KOPT-K1 (cell line): ENCODE results near the gene KIF21B.

Source experiments
- H3K27ac ChIP-seq: fragments of 200-600 bp; sonication (generic); 2 replicates; pipeline ENCODE4 v1.5.1; 2016; ENCODE audit warnings: antibody characterized with exemption, mild to moderate bottlenecking, low read depth, low read length; ENCODE audit not compliant: poor library complexity, severe bottlenecking
- H3K36me3 ChIP-seq: fragments of 200-600 bp; sonication (generic); 2 replicates; pipeline ENCODE4 v1.5.1; 2017; ENCODE audit warnings: antibody characterized with exemption, mild to moderate bottlenecking, low read length, moderate library complexity; ENCODE audit not compliant: insufficient read depth
- H3K9me3 ChIP-seq: fragments of 200-600 bp; sonication (generic); 2 replicates; pipeline ENCODE4 v1.5.1; 2017; ENCODE audit warnings: antibody characterized with exemption, low read length, mild to moderate bottlenecking; ENCODE audit not compliant: insufficient read depth, poor library complexity, severe bottlenecking

KIF21B gene

GRCh38 chr1:201059401-201059800, 35.9 kb upstream of the KIF21B start:
- Histone ChIP-seq H3K27ac (no peak overlapping the region), H3K36me3 (no peaks in the 10 kb centered on the region)

GRCh38 chr1:201054091-201054543, 30.6 kb upstream of the KIF21B start:
- Histone ChIP-seq H3K27ac (no peak overlapping the region), H3K9me3 (no peaks in the 10 kb centered on the region), H3K36me3 (no peaks in the 10 kb centered on the region)

More at GRCh38 chr1:201059401-201059800, 35.9 kb upstream of the KIF21B start:
- H3K9me3 ChIP-seq, result no peaks in the 10 kb centered on the region

- H3K9me3 ChIP-seq, result no peaks in the 10 kb centered on the region
- H3K27ac ChIP-seq, result no peak overlapping the region
- no peaks in the 10 kb centered on the region for H3K36me3 ChIP-seq
These were observed 29.8 kb upstream of the KIF21B start for GRCh38 chr1:201053155-201053860.

GRCh38 chr1:201051399-201051798, 27.9 kb upstream of the KIF21B start:
- no peaks in the 10 kb centered on the region for H3K9me3 ChIP-seq
- H3K27ac ChIP-seq, result no peak overlapping the region
- no peaks in the 10 kb centered on the region for H3K36me3 ChIP-seq

GRCh38 chr1:201050515-201051277, 27.2 kb upstream of the KIF21B start:
- Histone ChIP-seq H3K27ac (no peak overlapping the region), H3K9me3 (no peaks in the 10 kb centered on the region)

GRCh38 chr1:201049248-201049831, 25.8 kb upstream of the KIF21B start:
- Histone ChIP-seq H3K27ac (no peak overlapping the region), H3K36me3 (no peaks in the 10 kb centered on the region), H3K9me3 (no peaks in the 10 kb centered on the region)

More at GRCh38 chr1:201050515-201051277, 27.2 kb upstream of the KIF21B start:
- no peaks in the 10 kb centered on the region for H3K36me3 ChIP-seq

- Histone ChIP-seq H3K9me3 (no peaks in the 10 kb centered on the region), H3K27ac (no peak overlapping the region), H3K36me3 (no peaks in the 10 kb centered on the region)
These were observed 25.0 kb upstream of the KIF21B start for GRCh38 chr1:201048521-201048920.

GRCh38 chr1:201044119-201044518, 20.6 kb upstream of the KIF21B start:
- Histone ChIP-seq H3K27ac (no peak overlapping the region), H3K36me3 (no peaks in the 10 kb centered on the region), H3K9me3 (no peaks in the 10 kb centered on the region)

- no peaks in the 10 kb centered on the region for H3K36me3 ChIP-seq
- no peaks in the 10 kb centered on the region for H3K9me3 ChIP-seq
- H3K27ac ChIP-seq, result no peak overlapping the region
These were observed 19.4 kb upstream of the KIF21B start for GRCh38 chr1:201042779-201043461.

- Histone ChIP-seq H3K27ac (no peak overlapping the region), H3K9me3 (no peaks in the 10 kb centered on the region), H3K36me3 (no peaks in the 10 kb centered on the region)
These were observed 17.5 kb upstream of the KIF21B start for GRCh38 chr1:201041011-201041410.

GRCh38 chr1:201039876-201040275, 16.4 kb upstream of the KIF21B start:
- H3K27ac ChIP-seq, result no peak overlapping the region
- no peaks in the 10 kb centered on the region for H3K9me3 ChIP-seq
- H3K36me3 ChIP-seq, result no peaks in the 10 kb centered on the region

GRCh38 chr1:201039418-201039817, 15.9 kb upstream of the KIF21B start:
- H3K36me3 ChIP-seq, result no peaks in the 10 kb centered on the region
- H3K27ac ChIP-seq, result no peak overlapping the region
- no peaks in the 10 kb centered on the region for H3K9me3 ChIP-seq

GRCh38 chr1:201038186-201038876, 14.8 kb upstream of the KIF21B start:
- no peaks in the 10 kb centered on the region for H3K9me3 ChIP-seq
- H3K27ac ChIP-seq, result no peak overlapping the region
- H3K36me3 ChIP-seq, result no peaks in the 10 kb centered on the region

- Histone ChIP-seq H3K9me3 (no peaks in the 10 kb centered on the region), H3K27ac (no peak overlapping the region), H3K36me3 (no peaks in the 10 kb centered on the region)
These were observed 12.8 kb upstream of the KIF21B start for GRCh38 chr1:201036188-201036842.
